GM10266 (cell line): ENCODE measurements around the gene TMEM259.

Experiments
- DNase-seq: peaks from one replicate; pipeline ENCODE4 v3.0.0; 2012; ENCODE audit errors: extremely low spot score
- CTCF ChIP-seq: IDR thresholded peaks from 2 replicates; pipeline ENCODE4 v1.5.1; 2012; ENCODE audit warnings: mild to moderate bottlenecking, low read depth; ENCODE audit not compliant: control insufficient read depth, insufficient read depth; ENCODE audit errors: missing control alignments

TMEM259 gene

GRCh38 chr19:964116-964520 is 56.8 kb downstream of the TMEM259 start:
- DNase-seq = no peak
- TF ChIP-seq CTCF = no peak

DNA sequence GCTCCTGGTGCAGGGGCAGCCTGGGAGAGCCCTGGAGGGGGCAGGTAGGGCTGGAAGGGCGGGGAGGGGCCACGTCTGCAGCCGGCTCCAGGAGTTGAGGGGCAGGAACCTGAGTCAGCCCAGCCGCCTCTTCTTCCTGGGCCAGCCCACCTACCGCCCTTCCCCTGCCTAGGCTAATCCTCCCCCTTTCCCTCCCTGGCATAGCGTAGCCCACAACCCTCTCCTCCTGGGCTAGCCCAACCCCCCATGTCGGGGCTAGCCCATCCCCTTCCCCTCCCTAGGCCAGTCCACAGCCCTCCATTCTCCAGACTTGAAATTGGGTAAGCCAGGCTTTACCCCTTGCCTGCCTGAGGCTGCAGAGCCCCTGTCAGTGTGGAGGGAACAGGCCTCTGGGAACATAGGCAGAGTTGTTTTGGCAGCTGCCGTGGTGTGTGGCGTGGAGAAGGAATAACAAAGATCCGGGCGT is 57.4 kb downstream of the TMEM259 start:
- no peak for DNase-seq
- TF ChIP-seq CTCF = no peak

DNA sequence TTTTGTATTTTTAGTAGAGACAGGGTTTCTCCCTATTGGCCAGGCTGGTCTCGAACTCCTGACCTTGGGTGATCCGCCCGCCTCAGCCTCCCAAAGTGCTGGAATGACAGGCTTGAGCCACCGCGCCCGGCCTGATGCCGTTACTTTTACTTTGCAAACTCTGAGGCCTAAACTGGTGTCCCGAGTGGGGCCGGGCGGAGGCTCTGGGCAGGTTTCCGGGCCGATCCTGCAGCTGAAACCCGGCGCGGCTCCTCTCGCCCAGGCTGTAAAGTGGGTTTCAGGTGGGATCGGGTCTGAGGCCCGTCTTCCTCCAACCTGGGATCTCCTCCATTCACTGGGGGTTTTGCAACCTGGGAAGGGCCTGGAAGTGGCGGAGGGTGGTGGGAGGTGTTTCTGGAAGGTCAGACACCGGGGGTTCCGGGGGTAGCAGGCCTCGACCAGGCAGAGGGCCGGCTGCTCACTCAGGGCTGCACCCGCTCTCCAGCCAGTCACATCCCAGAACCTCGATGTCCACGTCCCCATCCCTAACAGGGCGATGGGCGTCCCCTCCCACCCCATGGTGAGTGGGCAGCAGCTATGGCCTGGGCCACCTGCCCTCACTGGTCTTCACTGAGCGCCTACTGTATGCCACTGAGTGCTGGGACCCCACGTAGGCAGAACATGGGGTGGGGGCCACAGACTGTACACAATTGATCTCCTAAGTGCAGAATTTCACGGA is 58.1 kb downstream of the TMEM259 start:
- no peak for TF ChIP-seq CTCF

DNA sequence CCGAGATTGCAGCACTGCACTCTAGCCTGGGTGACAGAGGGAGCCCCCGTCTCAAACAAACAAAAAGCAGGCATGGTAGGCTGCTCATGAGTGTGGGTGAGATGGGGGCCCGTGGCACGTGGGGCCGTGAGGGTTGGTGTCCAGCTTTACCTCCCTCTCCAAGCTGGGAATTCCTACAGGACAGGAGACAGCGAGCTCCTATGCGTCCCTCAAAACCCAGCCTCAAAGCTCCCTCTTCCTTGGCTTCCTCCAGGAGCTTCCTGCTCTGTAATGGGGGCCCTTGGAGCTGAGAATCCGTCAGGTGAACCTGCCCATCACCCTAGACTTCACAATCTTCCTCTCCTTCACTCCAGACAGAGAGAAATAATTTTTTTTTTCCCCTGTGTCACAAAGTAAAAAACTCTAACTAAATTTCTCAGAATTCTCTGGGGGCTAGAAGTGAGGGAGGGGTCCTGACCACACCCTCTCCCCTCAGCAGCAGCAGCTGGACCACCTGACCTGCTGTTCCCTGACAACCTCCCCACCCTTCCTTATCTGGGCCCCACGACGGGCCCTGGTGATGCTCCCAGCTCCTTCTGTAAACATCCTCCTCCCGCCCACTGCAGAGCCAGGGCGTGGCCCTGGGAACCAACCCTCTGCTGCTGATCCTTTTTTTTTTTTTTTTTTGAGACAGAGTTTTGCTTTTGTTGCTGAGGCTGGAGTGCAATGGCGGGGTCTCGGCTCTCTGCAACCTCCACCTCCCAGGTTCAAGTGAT is 58.9 kb downstream of the TMEM259 start:
- DNase-seq = no peak
- TF ChIP-seq CTCF = no peak

More for the DNA sequence above, 58.1 kb downstream of the TMEM259 start:
- DNase-seq = no peak

GRCh38 chr19:960601-960938 is 60.4 kb downstream of the TMEM259 start:
- TF ChIP-seq CTCF = no peak
- DNase-seq = no peak

DNA sequence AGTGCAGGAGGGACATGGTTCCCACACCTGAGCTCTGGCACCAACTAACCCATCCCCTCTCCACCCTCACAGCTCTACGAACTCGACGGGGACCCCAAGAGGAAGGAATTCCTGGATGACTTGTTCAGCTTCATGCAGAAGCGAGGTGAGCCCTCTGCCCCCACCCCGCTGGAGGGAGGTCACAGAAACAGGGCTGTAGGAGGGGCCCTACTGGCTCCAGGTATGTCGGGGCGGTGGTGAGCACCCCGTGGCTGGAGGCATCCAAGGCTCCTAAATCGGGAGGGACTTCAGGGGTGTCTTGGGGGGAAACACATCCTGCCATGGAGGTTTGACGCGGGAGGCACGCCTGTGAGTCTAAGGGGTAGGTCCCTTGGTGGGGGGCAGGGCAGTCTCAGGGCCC is 60.9 kb downstream of the TMEM259 start:
- no peak for TF ChIP-seq CTCF
- DNase-seq = no peak
